OCI-LY1 (cell line): ENCODE results near the gene SLX4IP.

Source experiments
- H2AFZ ChIP-seq: fragments of 200-600 bp; sonication (generic), shearing (Covaris generic); 2 replicates; pipeline ENCODE4 v1.6.0; 2014; ENCODE audit warnings: antibody characterized with exemption, mild to moderate bottlenecking, low read length
- H3F3A ChIP-seq: fragments of 200-600 bp; sonication (generic), shearing (Covaris generic); 2 replicates; pipeline ENCODE4 v1.6.0; 2014; ENCODE audit warnings: mild to moderate bottlenecking, antibody characterized with exemption, low read length, moderate library complexity; ENCODE audit not compliant: insufficient read depth
- H3K27ac ChIP-seq: fragments of 200-600 bp; sonication (generic); 2 replicates; pipeline ENCODE4 v1.5.1; 2014; ENCODE audit warnings: low read length, mixed run types, mild to moderate bottlenecking, low read depth; ENCODE audit not compliant: poor library complexity, severe bottlenecking
- H3K27me3 ChIP-seq: fragments of 200-600 bp; sonication (generic); 2 replicates; pipeline ENCODE4 v1.6.0; 2014; ENCODE audit warnings: antibody characterized with exemption, mild to moderate bottlenecking, low read length, moderate library complexity; ENCODE audit not compliant: insufficient read depth
- H3K36me3 ChIP-seq: fragments of 200-600 bp; sonication (generic); 2 replicates; pipeline ENCODE4 v1.6.1; 2014; ENCODE audit warnings: mild to moderate bottlenecking, antibody characterized with exemption, low read length, moderate library complexity, mixed read lengths; ENCODE audit not compliant: insufficient read depth
- H3K4me1 ChIP-seq: fragments of 200-600 bp; sonication (generic); 2 replicates; pipeline ENCODE4 v1.5.1; 2014; ENCODE audit warnings: mild to moderate bottlenecking, low read length, moderate library complexity; ENCODE audit not compliant: insufficient read depth, severe bottlenecking
- H3K4me2 ChIP-seq: fragments of 200-600 bp; sonication (generic), shearing (Covaris generic); 2 replicates; pipeline ENCODE4 v1.6.1; 2014; ENCODE audit warnings: low read length
- H3K4me3 ChIP-seq: fragments of 200-600 bp; sonication (generic); 2 replicates; pipeline ENCODE4 v1.5.1; 2014; ENCODE audit warnings: low read length, low read depth, mild to moderate bottlenecking, mixed read lengths; ENCODE audit not compliant: poor library complexity, severe bottlenecking
- H3K79me2 ChIP-seq: fragments of 200-600 bp; shearing (Covaris generic); 2 replicates; pipeline ENCODE4 v1.6.1; 2016; ENCODE audit warnings: mixed run types, low read length, mixed read lengths; ENCODE audit not compliant: insufficient read depth
- H3K9ac ChIP-seq: fragments of 200-600 bp; sonication (generic), shearing (Covaris generic); 2 replicates; pipeline ENCODE4 v1.6.1; 2014; ENCODE audit warnings: mild to moderate bottlenecking, low read length, mixed read lengths
- H3K9me2 ChIP-seq: fragments of 200-600 bp; sonication (generic), shearing (Covaris generic); 2 replicates; pipeline ENCODE4 v1.6.1; 2014; ENCODE audit warnings: low read depth, mild to moderate bottlenecking, low read length, mixed read lengths
- H3K9me3 ChIP-seq: fragments of 200-600 bp; shearing (Covaris generic); 2 replicates; pipeline ENCODE4 v1.6.1; 2014; ENCODE audit warnings: low read length, mixed read lengths
- H4K20me1 ChIP-seq: fragments of 200-600 bp; sonication (generic), shearing (Covaris generic); 2 replicates; pipeline ENCODE4 v1.6.0; 2016; ENCODE audit warnings: mild to moderate bottlenecking, low read length; ENCODE audit not compliant: insufficient read depth
- EZH2 ChIP-seq: fragments of 200-600 bp; sonication (generic), shearing (Covaris generic); IDR thresholded peaks from 2 replicates; pipeline ENCODE4 v1.8.0; 2017; ENCODE audit warnings: borderline replicate concordance, mixed run types, mild to moderate bottlenecking, antibody characterized with exemption, low read length, moderate library complexity, mixed read lengths
- TF ChIP-seq, protein P1 (sequence below): fragments of 200-600 bp; sonication (generic), shearing (Covaris generic); IDR thresholded peaks from 2 replicates; pipeline ENCODE4 v1.5.1; 2017; ENCODE audit warnings: mild to moderate bottlenecking, antibody characterized with exemption, low read length, moderate library complexity, mixed read lengths

SLX4IP gene

GRCh38 chr20:10498200-10498599 is 63.1 kb downstream of the SLX4IP start:
- H3K9me3 ChIP-seq = no peaks in the 10 kb centered on the region
- no peaks in the 10 kb centered on the region for H4K20me1 ChIP-seq
- H3F3A ChIP-seq = no peaks in the 10 kb centered on the region
- H3K27me3 ChIP-seq = no peaks in the 10 kb centered on the region
- no peak overlapping the region for H3K9ac ChIP-seq
- TF ChIP-seq EZH2 = no peak
- TF ChIP-seq, protein P1, sequence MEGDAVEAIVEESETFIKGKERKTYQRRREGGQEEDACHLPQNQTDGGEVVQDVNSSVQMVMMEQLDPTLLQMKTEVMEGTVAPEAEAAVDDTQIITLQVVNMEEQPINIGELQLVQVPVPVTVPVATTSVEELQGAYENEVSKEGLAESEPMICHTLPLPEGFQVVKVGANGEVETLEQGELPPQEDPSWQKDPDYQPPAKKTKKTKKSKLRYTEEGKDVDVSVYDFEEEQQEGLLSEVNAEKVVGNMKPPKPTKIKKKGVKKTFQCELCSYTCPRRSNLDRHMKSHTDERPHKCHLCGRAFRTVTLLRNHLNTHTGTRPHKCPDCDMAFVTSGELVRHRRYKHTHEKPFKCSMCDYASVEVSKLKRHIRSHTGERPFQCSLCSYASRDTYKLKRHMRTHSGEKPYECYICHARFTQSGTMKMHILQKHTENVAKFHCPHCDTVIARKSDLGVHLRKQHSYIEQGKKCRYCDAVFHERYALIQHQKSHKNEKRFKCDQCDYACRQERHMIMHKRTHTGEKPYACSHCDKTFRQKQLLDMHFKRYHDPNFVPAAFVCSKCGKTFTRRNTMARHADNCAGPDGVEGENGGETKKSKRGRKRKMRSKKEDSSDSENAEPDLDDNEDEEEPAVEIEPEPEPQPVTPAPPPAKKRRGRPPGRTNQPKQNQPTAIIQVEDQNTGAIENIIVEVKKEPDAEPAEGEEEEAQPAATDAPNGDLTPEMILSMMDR = no peak
- no peak overlapping the region for H2AFZ ChIP-seq
- H3K4me1 ChIP-seq = peaks cover 7% of the 10 kb centered on the region
- H3K4me2 ChIP-seq = no peak overlapping the region
- H3K27ac ChIP-seq = no peak overlapping the region
- no peaks in the 10 kb centered on the region for H3K9me2 ChIP-seq
- H3K36me3 ChIP-seq = no peaks in the 10 kb centered on the region
- no peak overlapping the region for H3K4me3 ChIP-seq
- peaks cover 19% of the 10 kb centered on the region; the same call in 1 of the 2 replicates for H3K79me2 ChIP-seq

DNA sequence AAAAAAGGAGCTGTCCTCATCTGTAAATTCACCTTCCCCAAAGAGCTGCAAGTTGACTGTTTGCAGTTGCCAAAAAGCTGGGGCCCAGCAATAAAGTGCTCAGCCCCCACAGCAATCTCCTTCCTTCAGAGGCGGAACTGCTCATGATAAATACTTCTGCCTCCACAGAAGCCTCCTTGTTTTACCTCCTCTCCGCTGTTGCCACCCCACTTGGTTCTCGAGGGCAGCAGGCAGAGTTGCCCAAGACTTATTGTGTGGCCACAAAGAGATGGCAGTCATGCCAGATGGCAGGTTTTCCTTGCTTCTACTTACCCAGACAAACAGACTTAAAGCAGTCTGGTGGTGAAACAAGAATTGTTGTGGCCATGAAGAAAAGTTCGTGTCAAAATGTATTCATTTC is 66.3 kb downstream of the SLX4IP start:
- Histone ChIP-seq H3K36me3 (no peaks in the 10 kb centered on the region), H3K4me3 (no peak overlapping the region), H3K27me3 (no peaks in the 10 kb centered on the region), H3K27ac (no peak overlapping the region), H3K4me1 (no peaks in the 10 kb centered on the region), H3F3A (no peaks in the 10 kb centered on the region), H3K9me2 (no peaks in the 10 kb centered on the region), H3K9me3 (no peaks in the 10 kb centered on the region), H2AFZ (no peak overlapping the region), H3K9ac (no peak overlapping the region), H3K79me2 (peaks cover 12% of the 10 kb centered on the region; the same call in 1 of the 2 replicates), H3K4me2 (no peak overlapping the region), H4K20me1 (no peaks in the 10 kb centered on the region)
- no peak for TF ChIP-seq EZH2
- TF ChIP-seq, protein P1 = no peak

DNA sequence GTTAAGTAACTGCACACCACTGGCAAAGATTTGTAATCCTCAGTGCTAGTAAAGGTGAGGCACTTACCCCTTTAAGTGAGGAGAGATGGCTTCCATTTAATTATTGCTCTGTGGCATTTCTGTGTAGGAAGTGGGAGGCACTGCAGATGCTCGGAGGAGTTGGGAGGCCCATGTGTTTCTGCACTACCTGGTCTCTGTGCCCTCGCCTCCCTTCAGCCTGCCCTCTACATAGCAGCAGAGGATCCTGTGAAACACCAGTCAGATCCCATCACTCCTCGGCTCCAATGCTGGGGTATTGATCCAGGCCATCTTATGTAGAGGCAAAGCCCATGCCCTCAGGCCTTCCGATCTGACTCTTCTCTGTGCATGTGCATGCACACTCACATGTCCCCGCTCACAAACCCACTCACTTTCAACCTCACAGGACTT is 67.0 kb downstream of the SLX4IP start:
- H4K20me1 ChIP-seq = no peaks in the 10 kb centered on the region
- H3K9me2 ChIP-seq = no peaks in the 10 kb centered on the region
- no peak overlapping the region for H3K4me3 ChIP-seq
- H3K79me2 ChIP-seq = peaks cover 12% of the 10 kb centered on the region; the same call in 1 of the 2 replicates
- H2AFZ ChIP-seq = no peak overlapping the region
- H3K36me3 ChIP-seq = no peaks in the 10 kb centered on the region
- H3K9me3 ChIP-seq = no peaks in the 10 kb centered on the region
- H3K27ac ChIP-seq = no peak overlapping the region
- H3K4me2 ChIP-seq = no peak overlapping the region
- TF ChIP-seq, protein P1 = no peak
- no peak for TF ChIP-seq EZH2
- no peaks in the 10 kb centered on the region for H3K27me3 ChIP-seq
- no peaks in the 10 kb centered on the region for H3F3A ChIP-seq
- H3K4me1 ChIP-seq = no peaks in the 10 kb centered on the region
- no peak overlapping the region for H3K9ac ChIP-seq
